ENCODE measurements around the gene ZSWIM9. TPM values are rescaled to one million over a fixed set of nuclear protein-coding genes. Genes with fewer than 3 reads are reported as not detected.
A peak's percentile ranks its signal among the peaks of the same experiment; 100 is the strongest.
"Not testable (repeated sequence)": the region's sequence is repeated elsewhere in the genome, so short reads cannot be mapped to it uniquely, and the experiment has no call there.

The ZSWIM9 gene
- total RNA-seq, 1 donor from 2014 or later: 0.36 TPM

DNA sequence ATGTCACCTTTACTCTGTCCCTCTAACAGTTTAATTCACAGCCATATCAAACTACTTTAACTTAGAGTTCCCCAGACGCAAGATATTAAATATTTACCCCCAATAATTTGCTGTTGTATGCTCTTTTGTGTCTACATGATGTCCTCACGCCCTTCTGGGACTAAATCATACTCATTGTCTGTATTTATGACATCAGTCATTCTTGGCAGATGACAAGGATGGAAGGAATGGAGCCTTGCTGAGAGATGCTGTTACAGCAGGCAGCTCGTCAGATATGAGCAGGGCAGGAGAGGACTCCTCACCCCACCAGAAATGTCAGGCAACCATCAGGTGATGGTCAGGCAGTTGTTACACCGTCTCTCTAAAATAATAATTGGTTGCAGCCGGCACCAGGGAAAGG is 43.5 kb downstream of the ZSWIM9 start:
- Histone ChIP-seq H3K4me3 (no peak overlapping the region), H3K9ac (no peak overlapping the region), H3K9me3 (ENCODE audit: low read depth) (no peaks in the 10 kb centered on the region), H2AFZ (replicated peaks) (no peak overlapping the region), H3F3A (ENCODE audit: low read depth) (peaks cover 1% of the 10 kb centered on the region), H3K4me2 (no peak overlapping the region), H4K20me1 (ENCODE audit: low read depth) (no peaks in the 10 kb centered on the region), H3K4me1 (peaks cover 1% of the 10 kb centered on the region), H3K36me3 (no peaks in the 10 kb centered on the region), H3K27ac (no peak overlapping the region), H3K27me3 (no peaks in the 10 kb centered on the region), H3K79me2 (ENCODE audit: low read depth) (no peaks in the 10 kb centered on the region)
- H3K4me3 Mint-ChIP-seq: no peak overlapping the region
- TF ChIP-seq EZH2phosphoT487 (IDR thresholded peaks at IDR 0.05) (no peak), EZH2 (IDR thresholded peaks at IDR 0.05) (no peak)
- TF ChIP-seq, protein P1, sequence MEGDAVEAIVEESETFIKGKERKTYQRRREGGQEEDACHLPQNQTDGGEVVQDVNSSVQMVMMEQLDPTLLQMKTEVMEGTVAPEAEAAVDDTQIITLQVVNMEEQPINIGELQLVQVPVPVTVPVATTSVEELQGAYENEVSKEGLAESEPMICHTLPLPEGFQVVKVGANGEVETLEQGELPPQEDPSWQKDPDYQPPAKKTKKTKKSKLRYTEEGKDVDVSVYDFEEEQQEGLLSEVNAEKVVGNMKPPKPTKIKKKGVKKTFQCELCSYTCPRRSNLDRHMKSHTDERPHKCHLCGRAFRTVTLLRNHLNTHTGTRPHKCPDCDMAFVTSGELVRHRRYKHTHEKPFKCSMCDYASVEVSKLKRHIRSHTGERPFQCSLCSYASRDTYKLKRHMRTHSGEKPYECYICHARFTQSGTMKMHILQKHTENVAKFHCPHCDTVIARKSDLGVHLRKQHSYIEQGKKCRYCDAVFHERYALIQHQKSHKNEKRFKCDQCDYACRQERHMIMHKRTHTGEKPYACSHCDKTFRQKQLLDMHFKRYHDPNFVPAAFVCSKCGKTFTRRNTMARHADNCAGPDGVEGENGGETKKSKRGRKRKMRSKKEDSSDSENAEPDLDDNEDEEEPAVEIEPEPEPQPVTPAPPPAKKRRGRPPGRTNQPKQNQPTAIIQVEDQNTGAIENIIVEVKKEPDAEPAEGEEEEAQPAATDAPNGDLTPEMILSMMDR (IDR thresholded peaks at IDR 0.05): no peak
- H3K27me3 Mint-ChIP-seq (ENCODE audit: insufficient read depth, low read depth): no peaks in the 10 kb centered on the region
- peaks cover 5% of the 10 kb centered on the region for H3K4me1 Mint-ChIP-seq
- peaks cover 21% of the 10 kb centered on the region for H3K36me3 Mint-ChIP-seq
- no peak overlapping the region for H3K27ac Mint-ChIP-seq
- no peaks in the 10 kb centered on the region for H3K9me3 Mint-ChIP-seq
- no peak for DNase-seq (ENCODE audit: low spot score)

DNA sequence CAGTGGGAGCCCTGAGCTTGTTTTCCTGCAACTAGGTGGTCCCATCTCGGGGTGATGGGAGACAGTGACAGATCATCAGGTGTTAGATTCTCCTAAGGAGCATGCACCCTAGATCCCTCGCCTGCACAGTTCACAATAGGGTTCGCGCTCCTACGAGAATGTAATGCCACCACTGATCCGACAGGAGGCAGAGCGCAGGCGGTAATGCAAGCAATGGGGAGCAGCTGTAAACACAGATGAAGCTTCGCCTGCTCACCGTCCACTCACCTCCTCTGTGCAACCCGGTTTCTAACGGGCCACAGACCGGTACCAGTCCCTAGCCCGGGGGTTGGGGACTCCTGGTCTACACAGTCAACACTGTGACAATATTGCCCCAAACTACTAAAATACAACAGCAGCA is 46.5 kb downstream of the ZSWIM9 start:
- Histone ChIP-seq H3K4me2 (no peak overlapping the region), H3K36me3 (no peaks in the 10 kb centered on the region), H3K79me2 (ENCODE audit: low read depth) (no peaks in the 10 kb centered on the region), H3K4me3 (no peak overlapping the region), H3K9me3 (ENCODE audit: low read depth) (no peaks in the 10 kb centered on the region), H2AFZ (replicated peaks) (no peak overlapping the region), H3K27ac (no peak overlapping the region), H3K9ac (no peak overlapping the region), H3K27me3 (no peaks in the 10 kb centered on the region), H3F3A (ENCODE audit: low read depth) (peaks cover 15% of the 10 kb centered on the region), H4K20me1 (ENCODE audit: low read depth) (no peaks in the 10 kb centered on the region), H3K4me1 (peaks cover 5% of the 10 kb centered on the region)
- H3K9me3 Mint-ChIP-seq: no peaks in the 10 kb centered on the region
- peaks cover 9% of the 10 kb centered on the region for H3K4me1 Mint-ChIP-seq
- H3K27me3 Mint-ChIP-seq (ENCODE audit: insufficient read depth, low read depth): no peaks in the 10 kb centered on the region
- peaks cover 23% of the 10 kb centered on the region for H3K36me3 Mint-ChIP-seq
- no peak overlapping the region for H3K4me3 Mint-ChIP-seq
- H3K27ac Mint-ChIP-seq: no peak overlapping the region
- TF ChIP-seq, protein P1 (IDR thresholded peaks at IDR 0.05): peak; percentile 56
- TF ChIP-seq EZH2phosphoT487 (IDR thresholded peaks at IDR 0.05): no peak
- peak; percentile 59 for DNase-seq (ENCODE audit: low spot score)

DNA sequence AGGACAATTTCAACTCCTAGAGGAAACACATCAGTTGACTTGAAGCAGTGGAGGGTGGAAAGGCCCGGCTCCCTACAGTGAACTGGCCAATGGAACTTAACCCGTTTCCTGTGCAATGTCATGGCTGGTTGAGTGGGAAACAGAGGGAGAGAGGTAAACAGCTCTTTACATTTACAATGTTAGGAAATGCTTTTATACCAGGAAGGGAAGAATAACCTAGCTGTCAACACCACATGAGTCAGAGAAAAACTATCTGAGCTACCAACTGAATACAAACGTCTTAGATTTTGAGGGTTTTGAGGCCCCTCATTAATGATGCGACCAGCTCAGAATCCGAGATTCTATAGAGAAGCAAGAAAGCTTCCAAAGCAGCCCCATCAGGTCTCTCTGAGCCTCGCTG is 48.5 kb downstream of the ZSWIM9 start:
- Histone ChIP-seq H3K27ac (peak overlapping the region; percentile 46), H3F3A (ENCODE audit: low read depth) (peaks cover 15% of the 10 kb centered on the region), H3K9ac (peak overlapping the region; percentile 42), H3K79me2 (ENCODE audit: low read depth) (no peaks in the 10 kb centered on the region), H3K4me1 (peaks cover 5% of the 10 kb centered on the region), H3K4me3 (no peak overlapping the region), H3K36me3 (no peaks in the 10 kb centered on the region), H4K20me1 (ENCODE audit: low read depth) (no peaks in the 10 kb centered on the region), H3K9me3 (ENCODE audit: low read depth) (no peaks in the 10 kb centered on the region), H3K27me3 (no peaks in the 10 kb centered on the region), H2AFZ (replicated peaks) (no peak overlapping the region), H3K4me2 (no peak overlapping the region)
- Mint-ChIP-seq H3K4me3 (no peak overlapping the region), H3K9me3 (no peaks in the 10 kb centered on the region), H3K27ac (peak overlapping the region; percentile 65), H3K27me3 (ENCODE audit: insufficient read depth, low read depth) (peaks cover 2% of the 10 kb centered on the region), H3K36me3 (peaks cover 19% of the 10 kb centered on the region), H3K4me1 (peaks cover 9% of the 10 kb centered on the region)
- TF ChIP-seq, protein P1 (IDR thresholded peaks at IDR 0.05): no peak
- TF ChIP-seq EZH2 (IDR thresholded peaks at IDR 0.05) (no peak), EZH2phosphoT487 (IDR thresholded peaks at IDR 0.05) (no peak)
- DNase-seq (ENCODE audit: low spot score): no peak

DNA sequence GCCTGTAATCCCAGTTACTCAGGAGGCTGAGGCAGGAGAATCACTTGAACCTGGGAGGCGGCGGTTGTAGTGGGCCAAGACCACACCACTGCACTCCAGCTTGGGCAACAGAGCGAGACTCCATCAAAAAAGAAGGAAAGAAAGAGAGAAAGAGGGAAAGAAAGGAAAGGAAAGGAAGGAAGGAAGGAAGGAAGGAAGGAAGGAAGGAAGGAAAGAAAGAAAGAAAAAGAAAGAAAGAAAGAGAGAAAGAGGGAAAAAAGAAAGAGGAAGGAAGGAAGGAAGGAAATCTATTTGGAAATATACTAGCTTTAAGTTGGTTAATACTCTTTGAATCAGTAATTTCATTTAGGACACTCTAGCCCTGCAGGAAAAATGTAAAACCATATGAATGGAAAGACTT is 50.3 kb downstream of the ZSWIM9 start:
- H3K79me2 ChIP-seq (ENCODE audit: low read depth); H4K20me1 ChIP-seq (ENCODE audit: low read depth); H3K4me1 Mint-ChIP-seq; H3K4me3 Mint-ChIP-seq; H3K9me3 ChIP-seq (ENCODE audit: low read depth); H3K27ac Mint-ChIP-seq; H3K27me3 ChIP-seq; H3K4me2 ChIP-seq; DNase-seq (ENCODE audit: low spot score); H3K36me3 ChIP-seq; H3K9me3 Mint-ChIP-seq; H3K4me1 ChIP-seq; H3K4me3 ChIP-seq; H3K27me3 Mint-ChIP-seq (ENCODE audit: insufficient read depth, low read depth); H2AFZ ChIP-seq (replicated peaks); H3K27ac ChIP-seq; H3K9ac ChIP-seq: not testable (repeated sequence)
- peaks cover 15% of the 10 kb centered on the region for H3F3A ChIP-seq (ENCODE audit: low read depth)
- H3K36me3 Mint-ChIP-seq: peaks cover 19% of the 10 kb centered on the region
